GM19463 (cell line): ENCODE measurements around the gene SERPIND1.

Experiments used
- ATAC-seq: cut with Tn5 transposase; IDR thresholded peaks from one replicate; pipeline ENCODE4 v1.9.1; 2021; ENCODE audit warnings: mild to moderate bottlenecking, moderate library complexity; ENCODE audit not compliant: unreplicated experiment

Gene SERPIND1

GRCh38 chr22:20788627-20789344 lies 14.9 kb downstream of the SERPIND1 start:
- no peak for ATAC-seq

GRCh38 chr22:20792221-20792965 lies 18.5 kb downstream of the SERPIND1 start:
- no peak for ATAC-seq

- ATAC-seq, result no peak
These were observed 19.2 kb downstream of the SERPIND1 start for GRCh38 chr22:20792966-20793728.

GRCh38 chr22:20793748-20794649 lies 20.1 kb downstream of the SERPIND1 start:
- no peak for ATAC-seq

- ATAC-seq, result no peak
These were observed 20.9 kb downstream of the SERPIND1 start for GRCh38 chr22:20794650-20795413.

GRCh38 chr22:20796731-20797130 lies 22.8 kb downstream of the SERPIND1 start:
- ATAC-seq, result no peak

GRCh38 chr22:20798218-20798617 lies 24.3 kb downstream of the SERPIND1 start:
- ATAC-seq, result no peak

- no peak for ATAC-seq
These were observed 25.1 kb downstream of the SERPIND1 start for GRCh38 chr22:20798974-20799373.

- no peak for ATAC-seq
These were observed 25.5 kb downstream of the SERPIND1 start for GRCh38 chr22:20799449-20799848.

GRCh38 chr22:20802452-20802851 lies 28.5 kb downstream of the SERPIND1 start:
- ATAC-seq, result no peak

GRCh38 chr22:20802922-20803553 lies 29.1 kb downstream of the SERPIND1 start:
- ATAC-seq, result no peak

GRCh38 chr22:20803696-20804324 lies 29.9 kb downstream of the SERPIND1 start:
- ATAC-seq, result no peak

- no peak for ATAC-seq
These were observed 30.7 kb downstream of the SERPIND1 start for GRCh38 chr22:20804650-20805049.

GRCh38 chr22:20805972-20806471 lies 32.1 kb downstream of the SERPIND1 start:
- ATAC-seq, result no peak

GRCh38 chr22:20807315-20807752 lies 33.4 kb downstream of the SERPIND1 start:
- ATAC-seq, result no peak

GRCh38 chr22:20808844-20809243 lies 34.9 kb downstream of the SERPIND1 start:
- ATAC-seq, result no peak

GRCh38 chr22:20809538-20810185 lies 35.7 kb downstream of the SERPIND1 start:
- ATAC-seq, result no peak

GRCh38 chr22:20810645-20811044 lies 36.7 kb downstream of the SERPIND1 start:
- no peak for ATAC-seq
